Spleen (tissue), 11 donors: ENCODE results near the gene XYLT1. TPM values are rescaled to one million over a fixed set of nuclear protein-coding genes. Genes with fewer than 3 reads are reported as not detected.

Source experiments
- DNase-seq: peaks from one replicate; pipeline ENCODE4 v3.0.0-alpha.2; 2020
- H3K27ac ChIP-seq, 8 donors: fragments of 200-600 bp; sonication (generic) in 7 of 8; 1 replicate in 4 of 8; 2 replicates in 4 of 8; pipeline versions ENCODE4 v1.5.0 to v1.8.0; 2016 to 2021; ENCODE audit warnings: inconsistent platforms in 4 of 8, mild to moderate bottlenecking in 4 of 8, moderate library complexity in 1 of 8
- H3K27me3 ChIP-seq, 7 donors: fragments of 200-600 bp; sonication (generic) in 6 of 7; replicated peaks in 1 of 7; 1 replicate in 4 of 7; 2 replicates in 3 of 7; pipeline versions ENCODE4 v1.5.0 to v1.8.0; 2016 to 2021; ENCODE audit warnings: inconsistent platforms in 3 of 7, mild to moderate bottlenecking in 1 of 7
- H3K36me3 ChIP-seq, 6 donors: fragments of 200-600 bp; sonication (generic) in 5 of 6; 1 replicate in 4 of 6; 2 replicates in 2 of 6; pipeline versions ENCODE4 v1.5.0 to v1.8.0; 2016 to 2021; ENCODE audit warnings: inconsistent platforms in 2 of 6
- H3K4me1 ChIP-seq, 6 donors: fragments of 200-600 bp; sonication (generic) in 5 of 6; 1 replicate in 3 of 6; 2 replicates in 3 of 6; pipeline versions ENCODE4 v1.5.0 to v1.8.0; 2016 to 2021; ENCODE audit warnings: inconsistent platforms in 3 of 6
- H3K4me3 ChIP-seq, 8 donors: fragments of 200-600 bp; sonication (generic) in 7 of 8; 1 replicate in 4 of 8; 2 replicates in 4 of 8; pipeline versions ENCODE4 v1.5.0 to v1.8.0; 2016 to 2021; ENCODE audit warnings: inconsistent platforms in 4 of 8, mild to moderate bottlenecking in 4 of 8, moderate library complexity in 2 of 8
- H3K9me3 ChIP-seq, 8 donors: fragments of 200-600 bp; sonication (generic) in 7 of 8; 1 replicate in 4 of 8; 2 replicates in 4 of 8; pipeline versions ENCODE4 v1.5.0 to v1.8.0; 2016 to 2021; ENCODE audit warnings: inconsistent platforms in 4 of 8
- CTCF ChIP-seq, 11 experiments: fragments of 200-600 bp in 7 of 11; fragments of 450-650 bp in 4 of 11; sonication (generic) in 4 of 11; IDR thresholded peaks in 8 of 11; conservative IDR thresholded peaks in 3 of 11; 1 replicate in 7 of 11; 2 replicates in 4 of 11; pipeline versions ENCODE4 v1.4.0 to v1.8.0; 2016 to 2021; ENCODE audit warnings: antibody characterized with exemption in 11 of 11, inconsistent platforms in 4 of 11, mild to moderate bottlenecking in 1 of 11
- POLR2A ChIP-seq, 3 donors: fragments of 450-650 bp; IDR thresholded peaks; one replicate each; pipeline ENCODE4 v1.5.1; 2017; ENCODE audit warnings: antibody characterized with exemption in 3 of 3, mild to moderate bottlenecking in 1 of 3
- POLR2AphosphoS5 ChIP-seq, 3 donors: sonication (generic); formaldehyde crosslinking; IDR thresholded peaks; one replicate each; pipeline ENCODE4 v1.5.1; 2017; ENCODE audit warnings: antibody characterized with exemption in 3 of 3
- WGBS, 5 donors: extraction: QIAGEN DNeasy Blood & Tissue Kit in 3 of 5; methylation state at CpG; one replicate each; pipeline versions ENCODE4 v1.1.5 to v1.1.7; 2013 to 2018; 5-methylcytosine and 5-hydroxymethylcytosine counted together
- intact Hi-C: fragments of 100-400 bp; cut with DNase I; formaldehyde crosslinking; loops from one replicate; pipeline ENCODE4 v1.15.0; 2023; ENCODE audit warnings: low total_unique reads
- polyA plus RNA-seq, 3 donors: library from polyadenylated mRNA; stranded (reverse); fragments of 200-250 nt; gene quantifications; one replicate each; pipeline ENCODE4 v1.2.1, GENCODE V29; 2013
- total RNA-seq, 7 donors: library from RNA; depleted of rRNA in 3 of 7; stranded (reverse); fragments of >200 nt in 3 of 7; fragmentation: NEBNext Ultra II Directional in 4 of 7; extraction: Animal tissue kit (Norgen Biotek cat#: 25700) in 4 of 7; gene quantifications; one replicate each; pipeline versions ENCODE4 v1.1.0 to v1.2.1, GENCODE V29; 2016 to 2021
- donor health status: healthy with polysubstance abuse.
- donor health status: DM: no; HTN: no; CAD: no; lungs with moderate emphysema.
- donor health status: DM: no; HTN: no; CAD: no.
- donor health status: Bipolar disorder and iron deficiency.
- donor health status: healthy.
- donor health status: DM: no; HTN: no; CAD: no.
- donor health status: DM: yes; HTN: yes; CAD: no.

Gene XYLT1
- total and polyA plus RNA-seq, 10 donors: 2.1 to 40.7 (median 23.5) TPM

- DNase-seq: no peak
These were observed 369.1 kb downstream of the XYLT1 start for GRCh38 chr16:17101646-17102045.

GRCh38 chr16:17098685-17099084 lies 372.1 kb downstream of the XYLT1 start:
- H3K27ac ChIP-seq: no peak overlapping the region
- no peaks in the 10 kb centered on the region for H3K9me3 ChIP-seq
- WGBS, 5 donors: 88 to 94% (median 93%) methylated on average over 6 of the region's 6 CpGs
- H3K4me3 ChIP-seq: no peak overlapping the region
- TF ChIP-seq POLR2AphosphoS5 (IDR thresholded peaks at IDR 0.05) (no peak), CTCF (IDR thresholded peaks at IDR 0.05 in 8 of 11, conservative IDR thresholded peaks at IDR 0.05 in 3 of 11) (no peak), POLR2A (IDR thresholded peaks at IDR 0.05) (no peak)
- intact Hi-C loops: no loop called here
- no peaks in the 10 kb centered on the region for H3K4me1 ChIP-seq
- DNase-seq: no peak
- no peaks in the 10 kb centered on the region for H3K36me3 ChIP-seq
- H3K27me3 ChIP-seq: no peaks in the 10 kb centered on the region

More at GRCh38 chr16:17101646-17102045, 369.1 kb downstream of the XYLT1 start:
- TF ChIP-seq POLR2A (IDR thresholded peaks at IDR 0.05): no peak
- TF ChIP-seq POLR2AphosphoS5 (IDR thresholded peaks at IDR 0.05): no peak
- no peak for TF ChIP-seq CTCF (IDR thresholded peaks at IDR 0.05 in 8 of 11, conservative IDR thresholded peaks at IDR 0.05 in 3 of 11)
- WGBS, 5 donors: 70 to 82% (median 79%) methylated on average over 2 of the region's 2 CpGs
- Histone ChIP-seq H3K4me3 (no peak overlapping the region), H3K9me3 (no peaks in the 10 kb centered on the region), H3K27ac (no peak overlapping the region), H3K27me3 (no peaks in the 10 kb centered on the region), H3K36me3 (peaks cover 0 to 5% (median 0%) of the 10 kb centered on the region in 6 donors), H3K4me1 (peaks cover 0 to 10% (median 0%) of the 10 kb centered on the region in 6 donors)
- intact Hi-C loops: no loop called here

DNA sequence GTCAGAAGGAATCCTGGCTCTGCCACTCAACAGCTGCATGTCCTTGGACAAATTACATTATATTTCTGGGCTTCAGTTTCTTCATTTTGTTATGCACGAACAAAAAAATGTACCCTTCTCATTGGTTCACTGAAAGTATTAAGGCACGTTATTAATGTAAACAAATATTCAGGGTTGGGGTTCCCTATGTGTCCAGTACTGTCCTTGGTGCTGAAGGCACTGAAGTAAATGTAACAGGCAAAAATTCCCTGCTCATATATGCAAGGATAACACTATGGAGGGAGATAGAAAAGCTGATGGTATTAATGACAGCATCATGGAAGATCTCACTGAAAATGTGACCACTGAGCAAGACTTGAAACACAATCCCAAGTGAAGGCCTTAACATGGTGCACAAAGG lies 386.6 kb downstream of the XYLT1 start:
- Histone ChIP-seq H3K27ac (no peak overlapping the region), H3K4me1 (no peaks in the 10 kb centered on the region), H3K9me3 (no peaks in the 10 kb centered on the region), H3K4me3 (no peak overlapping the region), H3K27me3 (no peaks in the 10 kb centered on the region), H3K36me3 (no peaks in the 10 kb centered on the region)
- intact Hi-C loops: no loop called here
- DNase-seq: no peak
- 51 to 65% (median 63%) methylated on average over 2 of the region's 2 CpGs for WGBS, 5 donors
- no peak for TF ChIP-seq CTCF (IDR thresholded peaks at IDR 0.05 in 8 of 11, conservative IDR thresholded peaks at IDR 0.05 in 3 of 11)
- no peak for TF ChIP-seq POLR2AphosphoS5 (IDR thresholded peaks at IDR 0.05)
- TF ChIP-seq POLR2A (IDR thresholded peaks at IDR 0.05): no peak

GRCh38 chr16:17083628-17084027 lies 387.1 kb downstream of the XYLT1 start:
- no peak overlapping the region for H3K4me3 ChIP-seq
- 33 to 65% (median 45%) methylated on average over 1 of the region's 1 CpG for WGBS, 5 donors
- no peak for TF ChIP-seq POLR2A (IDR thresholded peaks at IDR 0.05)
- no peaks in the 10 kb centered on the region for H3K36me3 ChIP-seq
- no peaks in the 10 kb centered on the region for H3K27me3 ChIP-seq
- H3K27ac ChIP-seq: no peak overlapping the region
- no peaks in the 10 kb centered on the region for H3K4me1 ChIP-seq
- no peak for DNase-seq
- intact Hi-C loops: no loop called here
- H3K9me3 ChIP-seq: no peaks in the 10 kb centered on the region
